A673 (cell line): ENCODE results near the gene CIAO2A. TPM values are rescaled to one million over a fixed set of nuclear protein-coding genes. Genes with fewer than 3 reads are reported as not detected.

Source experiments
- BruUV-seq: library from RNA; stranded (reverse); fragments of 400-500 nt; replicated peaks from 2 replicates; lab custom pipeline; 2021; lab: Mats Ljungman, UMichigan
- CTCF ChIA-PET: fragments of 300-600 bp; sonication (Branson Sonifier 250); formaldehyde crosslinking; loops from one replicate; lab custom pipeline; 2022; ENCODE audit warnings: antibody characterized with exemption; lab: Charles Lee
- POLR2A ChIA-PET: fragments of 300-600 bp; sonication (Branson Sonifier 250); formaldehyde crosslinking; loops from one replicate; lab custom pipeline; 2022; ENCODE audit warnings: antibody characterized with exemption; ENCODE audit not compliant: low non-redundant PET; lab: Charles Lee
- DNase-seq: peaks from one replicate; pipeline ENCODE4 v3.0.0-alpha.2; 2015; ENCODE audit warnings: low spot score
- H3K27ac ChIP-seq: fragments of 200-600 bp; sonication (generic); 2 replicates; pipeline ENCODE4 v1.5.1; 2016; ENCODE audit warnings: mixed run types, low read depth, mild to moderate bottlenecking, mixed read lengths, antibody characterized with exemption, low read length; ENCODE audit not compliant: poor library complexity, severe bottlenecking
- H3K27me3 ChIP-seq: fragments of 200-600 bp; sonication (generic); replicated peaks from 2 replicates; pipeline ENCODE4 v1.6.1; 2017; ENCODE audit warnings: mixed run types, low read depth, mild to moderate bottlenecking, mixed read lengths, antibody characterized with exemption, low read length; ENCODE audit not compliant: insufficient read depth, poor library complexity
- H3K36me3 ChIP-seq: fragments of 200-600 bp; sonication (generic); 2 replicates; pipeline ENCODE4 v1.6.1; 2016; ENCODE audit warnings: mixed run types, mild to moderate bottlenecking, mixed read lengths, antibody characterized with exemption, low read length; ENCODE audit not compliant: insufficient read depth, poor library complexity, severe bottlenecking
- H3K4me1 ChIP-seq: fragments of 200-600 bp; sonication (generic); 2 replicates; pipeline ENCODE4 v1.6.1; 2017; ENCODE audit warnings: mixed run types, mild to moderate bottlenecking, mixed read lengths, antibody characterized with exemption, low read length; ENCODE audit not compliant: insufficient read depth, poor library complexity, severe bottlenecking
- H3K4me3 ChIP-seq: fragments of 200-600 bp; sonication (generic); 2 replicates; pipeline ENCODE4 v1.5.1; 2016; ENCODE audit warnings: low read depth, mixed run types, mild to moderate bottlenecking, mixed read lengths, low read length; ENCODE audit not compliant: poor library complexity, severe bottlenecking
- H3K9me3 ChIP-seq: fragments of 200-600 bp; sonication (generic); 2 replicates; pipeline ENCODE4 v1.6.1; 2016; ENCODE audit warnings: mixed run types, low read depth, mild to moderate bottlenecking, mixed read lengths, antibody characterized with exemption, low read length; ENCODE audit not compliant: poor library complexity, severe bottlenecking
- EZH2 ChIP-seq: fragments of 200-600 bp; sonication (generic); IDR thresholded peaks from 2 replicates; pipeline ENCODE4 v1.6.1; 2017; ENCODE audit warnings: borderline replicate concordance, low read depth, mild to moderate bottlenecking, mixed read lengths, antibody characterized with exemption, low read length; ENCODE audit not compliant: poor library complexity, severe bottlenecking
- intact Hi-C: fragments of 100-400 bp; cut with micrococcal nuclease; formaldehyde crosslinking; loops from one replicate; pipeline ENCODE4 v1.10.0; 2022; ENCODE audit not compliant: unreplicated experiment
- total RNA-seq: library from RNA; stranded (reverse); gene quantifications from 2 replicates; pipeline ENCODE4 v1.2.3, GENCODE V29; 2021
- TF ChIP-seq, protein P1 (sequence below): fragments of 300-800, 200-600 bp; sonication (generic); conservative IDR thresholded peaks from 2 replicates; pipeline ENCODE4 v1.5.1; 2017; ENCODE audit warnings: low read depth, mild to moderate bottlenecking, antibody characterized with exemption, low read length, moderate library complexity, mixed read lengths

The CIAO2A gene
- total RNA-seq, 1 experiment from 2014 or later: 75.6 TPM

DNA sequence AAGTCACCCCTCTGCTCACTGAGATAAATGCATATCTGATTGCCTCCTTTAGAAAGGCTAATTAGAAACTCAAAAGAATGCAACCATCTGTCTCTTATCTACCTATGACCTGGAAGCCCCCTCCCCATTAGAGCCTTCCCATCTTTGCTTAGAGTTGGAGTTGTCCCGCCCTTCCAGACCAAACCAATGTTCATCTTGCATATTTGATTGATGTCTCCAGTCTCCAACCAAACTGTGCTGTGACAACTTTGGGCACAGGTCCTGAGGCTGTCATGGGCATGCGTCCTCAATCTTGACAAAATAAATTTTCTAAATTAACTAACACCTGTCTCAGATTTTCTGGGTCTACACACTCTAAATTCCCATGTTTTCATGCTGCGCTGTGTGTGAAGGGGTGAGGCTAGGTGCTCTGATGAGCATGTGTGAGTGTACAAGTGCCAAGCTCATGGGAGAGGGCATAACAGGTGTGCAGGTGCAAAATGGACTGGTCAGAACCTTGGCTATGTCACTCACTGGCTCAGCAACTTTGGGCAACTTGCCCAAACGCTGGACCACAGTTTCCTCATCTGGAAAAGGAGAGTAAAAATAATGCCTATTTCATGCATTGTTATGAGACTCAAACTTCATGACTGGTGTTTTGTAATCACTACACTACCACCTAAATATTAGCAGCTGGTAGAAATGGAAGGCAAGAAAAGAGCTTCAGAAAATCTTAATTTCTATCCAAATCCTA, 54.6 kb downstream of the CIAO2A start:
- Histone ChIP-seq H3K27me3 (no peaks in the 10 kb centered on the region), H3K27ac (no peak overlapping the region), H3K9me3 (no peaks in the 10 kb centered on the region), H3K36me3 (no peaks in the 10 kb centered on the region), H3K4me3 (no peak overlapping the region), H3K4me1 (no peaks in the 10 kb centered on the region)
- DNase-seq: no peak
- TF ChIP-seq EZH2: no peak
- TF ChIP-seq, protein P1, sequence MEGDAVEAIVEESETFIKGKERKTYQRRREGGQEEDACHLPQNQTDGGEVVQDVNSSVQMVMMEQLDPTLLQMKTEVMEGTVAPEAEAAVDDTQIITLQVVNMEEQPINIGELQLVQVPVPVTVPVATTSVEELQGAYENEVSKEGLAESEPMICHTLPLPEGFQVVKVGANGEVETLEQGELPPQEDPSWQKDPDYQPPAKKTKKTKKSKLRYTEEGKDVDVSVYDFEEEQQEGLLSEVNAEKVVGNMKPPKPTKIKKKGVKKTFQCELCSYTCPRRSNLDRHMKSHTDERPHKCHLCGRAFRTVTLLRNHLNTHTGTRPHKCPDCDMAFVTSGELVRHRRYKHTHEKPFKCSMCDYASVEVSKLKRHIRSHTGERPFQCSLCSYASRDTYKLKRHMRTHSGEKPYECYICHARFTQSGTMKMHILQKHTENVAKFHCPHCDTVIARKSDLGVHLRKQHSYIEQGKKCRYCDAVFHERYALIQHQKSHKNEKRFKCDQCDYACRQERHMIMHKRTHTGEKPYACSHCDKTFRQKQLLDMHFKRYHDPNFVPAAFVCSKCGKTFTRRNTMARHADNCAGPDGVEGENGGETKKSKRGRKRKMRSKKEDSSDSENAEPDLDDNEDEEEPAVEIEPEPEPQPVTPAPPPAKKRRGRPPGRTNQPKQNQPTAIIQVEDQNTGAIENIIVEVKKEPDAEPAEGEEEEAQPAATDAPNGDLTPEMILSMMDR: no peak
- intact Hi-C loops: no loop called here
- POLR2A ChIA-PET: no interaction called here
- no TSS peak for BruUV-seq
- CTCF ChIA-PET: no interaction called here

DNA sequence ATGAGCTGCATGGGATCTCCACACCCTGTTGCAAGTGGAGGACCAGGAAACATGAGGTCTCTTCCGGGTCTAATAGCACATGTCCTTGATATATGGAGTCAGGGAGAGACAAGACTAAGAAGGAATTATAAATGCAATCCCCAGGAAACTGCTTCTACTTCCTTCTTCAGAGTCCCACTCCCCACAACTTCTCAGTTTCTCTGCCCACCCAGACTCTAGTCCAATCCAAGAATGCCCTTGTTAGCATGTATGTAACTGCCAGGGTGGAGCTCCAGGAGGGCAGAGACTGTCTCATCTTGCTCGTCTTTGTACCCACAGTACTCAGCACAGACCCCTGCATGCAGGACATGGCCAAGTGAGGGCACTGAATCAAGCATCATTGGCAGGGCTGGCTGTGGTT, 55.7 kb downstream of the CIAO2A start:
- CTCF ChIA-PET: no interaction called here
- Histone ChIP-seq H3K36me3 (no peaks in the 10 kb centered on the region), H3K4me3 (no peak overlapping the region), H3K4me1 (no peaks in the 10 kb centered on the region), H3K27me3 (no peaks in the 10 kb centered on the region), H3K27ac (no peak overlapping the region), H3K9me3 (no peaks in the 10 kb centered on the region)
- no TSS peak for BruUV-seq
- TF ChIP-seq EZH2: no peak
- TF ChIP-seq, protein P1: no peak
- no peak for DNase-seq
- POLR2A ChIA-PET: no interaction called here
- intact Hi-C loops: no loop called here

- BruUV-seq: no TSS peak
- ChIA-PET CTCF (no interaction called here), POLR2A (no interaction called here)
- Histone ChIP-seq H3K4me3 (no peak overlapping the region), H3K27me3 (no peaks in the 10 kb centered on the region), H3K36me3 (no peaks in the 10 kb centered on the region), H3K9me3 (no peaks in the 10 kb centered on the region), H3K4me1 (no peaks in the 10 kb centered on the region), H3K27ac (no peak overlapping the region)
- no peak for TF ChIP-seq EZH2
- TF ChIP-seq, protein P1: no peak
- intact Hi-C loops: no loop called here
- no peak for DNase-seq
Observed at GRCh38 chr15:64037116-64037515, 56.5 kb downstream of the CIAO2A start.
